ENCODE results near the gene CACUL1.

The CACUL1 gene

DNA sequence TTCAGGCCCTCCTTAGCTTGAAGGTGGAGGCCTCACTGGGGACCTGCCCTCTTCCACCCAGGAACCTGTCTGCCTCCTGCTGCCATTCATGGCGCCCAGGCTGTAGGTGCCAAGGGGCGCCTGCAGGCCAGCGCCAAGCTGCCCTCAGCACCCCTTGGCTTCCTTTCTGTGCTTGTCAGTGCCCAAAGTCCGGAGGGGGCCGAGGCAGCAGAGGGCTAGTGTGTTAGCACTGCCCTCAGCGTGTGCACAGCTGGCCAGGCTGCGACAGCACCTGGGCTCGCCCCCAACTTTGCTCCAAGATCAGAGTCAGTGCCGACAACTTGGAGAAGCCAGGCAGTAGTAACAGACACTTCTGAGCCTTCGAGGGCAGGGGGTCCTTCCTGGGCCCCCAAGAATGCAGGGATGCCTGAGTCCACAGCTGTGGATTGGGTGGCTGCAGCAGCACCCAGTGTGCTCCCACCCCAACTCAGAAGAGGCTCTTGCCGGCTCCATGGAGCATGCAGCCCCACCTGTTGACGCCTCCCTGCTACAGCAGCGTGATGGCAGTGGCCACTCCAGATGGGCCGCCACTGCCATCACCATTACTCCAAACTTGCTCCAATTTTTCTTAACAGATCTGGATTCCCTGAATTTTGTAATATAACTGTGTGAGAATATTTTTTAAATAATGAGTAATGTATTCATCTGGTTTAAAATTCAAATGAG is 41.7 kb downstream of the CACUL1 start:
- in situ Hi-C loops (cut with MboI; ENCODE audit: low sequenced_read_pairs, unreplicated experiment): no loop called here
- TF ChIP-seq, protein P1, sequence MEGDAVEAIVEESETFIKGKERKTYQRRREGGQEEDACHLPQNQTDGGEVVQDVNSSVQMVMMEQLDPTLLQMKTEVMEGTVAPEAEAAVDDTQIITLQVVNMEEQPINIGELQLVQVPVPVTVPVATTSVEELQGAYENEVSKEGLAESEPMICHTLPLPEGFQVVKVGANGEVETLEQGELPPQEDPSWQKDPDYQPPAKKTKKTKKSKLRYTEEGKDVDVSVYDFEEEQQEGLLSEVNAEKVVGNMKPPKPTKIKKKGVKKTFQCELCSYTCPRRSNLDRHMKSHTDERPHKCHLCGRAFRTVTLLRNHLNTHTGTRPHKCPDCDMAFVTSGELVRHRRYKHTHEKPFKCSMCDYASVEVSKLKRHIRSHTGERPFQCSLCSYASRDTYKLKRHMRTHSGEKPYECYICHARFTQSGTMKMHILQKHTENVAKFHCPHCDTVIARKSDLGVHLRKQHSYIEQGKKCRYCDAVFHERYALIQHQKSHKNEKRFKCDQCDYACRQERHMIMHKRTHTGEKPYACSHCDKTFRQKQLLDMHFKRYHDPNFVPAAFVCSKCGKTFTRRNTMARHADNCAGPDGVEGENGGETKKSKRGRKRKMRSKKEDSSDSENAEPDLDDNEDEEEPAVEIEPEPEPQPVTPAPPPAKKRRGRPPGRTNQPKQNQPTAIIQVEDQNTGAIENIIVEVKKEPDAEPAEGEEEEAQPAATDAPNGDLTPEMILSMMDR (IDR thresholded peaks at IDR 0.05; ENCODE audit: borderline replicate concordance, control extremely low read depth, extremely low read depth, insufficient read depth, missing control alignments): no peak
- no peak for DNase-seq (ENCODE audit: low spot score)

DNA sequence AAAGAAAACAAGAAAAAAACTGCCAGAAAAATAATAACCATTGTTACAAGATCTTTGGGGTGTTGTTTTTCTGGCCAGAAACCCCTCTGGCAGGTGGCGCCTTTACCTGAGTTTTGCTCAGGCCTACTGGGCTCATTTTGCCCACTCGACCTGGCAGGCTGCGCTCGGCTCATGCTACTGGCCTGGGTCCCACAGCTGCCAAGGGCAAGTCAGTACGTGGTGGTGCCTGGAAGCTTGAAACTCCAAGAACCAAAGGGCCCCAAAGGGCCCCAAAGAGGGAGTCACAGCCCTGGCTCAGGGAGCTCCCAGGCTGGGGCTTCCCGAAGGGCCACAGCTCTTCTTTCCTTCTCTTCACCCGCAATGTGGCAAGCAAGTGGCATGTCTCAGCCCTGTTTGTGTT is 42.7 kb downstream of the CACUL1 start:
- TF ChIP-seq, protein P1 (IDR thresholded peaks at IDR 0.05; ENCODE audit: borderline replicate concordance, control extremely low read depth, extremely low read depth, insufficient read depth, missing control alignments): no peak
- DNase-seq (ENCODE audit: low spot score): no peak
- in situ Hi-C loops (cut with MboI; ENCODE audit: low sequenced_read_pairs, unreplicated experiment): no loop called here

DNA sequence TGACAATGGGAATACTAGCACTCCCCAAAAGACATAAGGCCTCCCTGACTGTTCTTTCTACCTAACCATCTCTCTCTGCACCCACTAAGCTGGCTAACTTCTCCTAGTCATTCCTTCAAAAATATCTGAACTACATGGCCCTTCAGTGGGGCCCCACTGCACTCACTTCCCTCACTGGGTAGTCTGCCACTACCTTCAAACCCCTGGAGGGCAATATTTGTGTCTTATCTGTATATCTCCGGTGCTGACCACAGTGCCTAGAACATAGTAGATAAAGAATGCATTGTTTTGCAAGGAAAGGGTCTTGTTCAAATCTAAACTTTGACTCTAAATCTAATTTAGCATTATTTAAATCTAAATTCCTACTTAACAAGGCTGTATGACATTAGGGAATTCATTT is 44.3 kb downstream of the CACUL1 start:
- in situ Hi-C loops (cut with MboI; ENCODE audit: low sequenced_read_pairs, unreplicated experiment): no loop called here
- DNase-seq (ENCODE audit: low spot score): no peak
- TF ChIP-seq, protein P1 (IDR thresholded peaks at IDR 0.05; ENCODE audit: borderline replicate concordance, control extremely low read depth, extremely low read depth, insufficient read depth, missing control alignments): no peak

DNA sequence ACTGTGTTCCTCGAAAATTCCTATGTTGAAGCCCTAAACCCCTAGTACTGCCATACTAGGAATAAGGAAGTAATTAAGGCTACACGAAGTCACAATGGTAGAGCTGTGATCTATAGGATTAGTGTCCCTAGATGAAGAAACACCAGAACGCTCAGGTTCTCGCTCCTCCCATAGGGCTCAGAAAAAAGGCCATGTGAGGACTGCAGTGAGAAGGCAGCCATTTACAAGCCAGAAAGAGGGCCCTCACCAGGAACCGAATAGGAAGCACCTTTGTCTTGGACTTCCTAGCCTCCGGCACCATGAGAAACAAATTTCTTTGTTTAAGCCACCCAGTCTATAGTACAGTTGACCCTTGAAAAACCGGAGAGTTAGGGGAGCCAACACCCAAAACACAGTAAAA is 46.2 kb downstream of the CACUL1 start:
- no peak for DNase-seq (ENCODE audit: low spot score)
- in situ Hi-C loops (cut with MboI; ENCODE audit: low sequenced_read_pairs, unreplicated experiment): no loop called here
- TF ChIP-seq, protein P1 (IDR thresholded peaks at IDR 0.05; ENCODE audit: borderline replicate concordance, control extremely low read depth, extremely low read depth, insufficient read depth, missing control alignments): no peak

DNA sequence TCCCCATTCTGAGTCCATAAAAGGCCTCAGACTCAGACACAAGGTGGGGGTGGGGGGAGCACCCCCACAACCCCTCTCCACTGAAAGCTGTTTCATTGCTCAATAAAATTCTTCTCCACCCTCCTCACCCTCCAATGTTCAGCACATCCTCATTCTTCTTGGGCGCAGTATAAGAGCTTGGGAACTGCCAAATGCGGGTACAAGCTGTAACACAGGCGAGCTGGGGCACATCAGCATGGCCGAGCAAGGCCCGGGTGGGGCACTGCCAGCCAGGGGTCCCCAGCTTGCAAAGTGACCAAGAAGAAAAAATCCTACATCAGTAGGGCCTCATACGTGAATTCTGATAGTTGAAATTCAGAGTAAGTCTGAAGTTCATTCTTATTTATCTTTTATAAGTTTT is 50.1 kb downstream of the CACUL1 start:
- DNase-seq (ENCODE audit: low spot score): no peak
- in situ Hi-C loops (cut with MboI; ENCODE audit: low sequenced_read_pairs, unreplicated experiment): no loop called here
- TF ChIP-seq, protein P1 (IDR thresholded peaks at IDR 0.05; ENCODE audit: borderline replicate concordance, control extremely low read depth, extremely low read depth, insufficient read depth, missing control alignments): no peak

DNA sequence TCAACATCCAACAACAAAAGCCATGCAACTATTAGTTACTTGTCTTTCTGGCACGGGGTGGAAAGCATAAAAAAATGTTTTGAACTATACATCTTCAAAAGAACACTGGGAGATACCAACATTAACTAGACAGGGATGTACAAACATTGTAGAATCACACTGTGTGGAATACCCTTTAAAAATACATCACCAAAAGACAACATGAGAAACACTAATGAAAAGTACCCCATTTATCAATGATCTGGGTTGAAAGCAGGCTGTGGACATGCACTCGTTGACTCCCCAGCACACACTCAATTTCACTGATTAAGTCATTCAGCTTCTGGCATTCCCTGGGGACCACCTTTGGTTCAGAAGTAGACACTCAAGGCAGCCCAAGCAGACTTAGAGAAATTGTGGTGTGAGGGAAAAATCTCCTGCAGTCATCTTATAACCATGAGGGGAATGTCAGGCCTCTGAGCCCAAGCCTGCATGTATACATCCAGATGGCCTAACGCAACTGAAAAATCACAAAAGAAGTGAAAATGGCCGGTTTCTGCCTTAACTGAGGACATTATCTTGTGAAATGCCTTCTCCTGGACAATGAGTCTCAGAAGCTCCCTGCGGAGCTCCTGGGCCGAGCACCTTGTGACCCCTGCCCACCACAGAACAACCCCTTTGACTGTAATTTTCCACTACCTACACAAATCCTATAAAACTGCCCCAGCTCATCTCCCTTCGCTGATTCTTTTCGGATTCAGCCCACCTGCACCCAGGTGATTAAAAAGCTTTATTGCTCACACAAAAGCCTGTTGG is 53.0 kb downstream of the CACUL1 start:
- TF ChIP-seq, protein P1 (IDR thresholded peaks at IDR 0.05; ENCODE audit: borderline replicate concordance, control extremely low read depth, extremely low read depth, insufficient read depth, missing control alignments): no peak
- in situ Hi-C loops (cut with MboI; ENCODE audit: low sequenced_read_pairs, unreplicated experiment): no loop called here
- no peak for DNase-seq (ENCODE audit: low spot score)

All from GM13976 (cell line).